Mesenchymal stem cell (in vitro differentiated cells and primary cell): ENCODE measurements around the gene UBA52.
A peak's percentile ranks its signal among the peaks of the same experiment; 100 is the strongest.
"Not testable (repeated sequence)": the region's sequence is repeated elsewhere in the genome, so short reads cannot be mapped to it uniquely, and the experiment has no call there.

Source experiments
- DNase-seq: peaks from one replicate; pipeline ENCODE4 v3.0.0-alpha.2; 2013
- H2AFZ ChIP-seq: one replicate; pipeline ENCODE4 v1.6.1; 2013; ENCODE audit warnings: low read depth, mild to moderate bottlenecking, control low read depth, inconsistent platforms, low read length, moderate library complexity
- H2AK5ac ChIP-seq: 2 replicates; pipeline ENCODE4 v1.6.1; 2013; ENCODE audit warnings: low read length, moderate library complexity, mild to moderate bottlenecking, inconsistent platforms; ENCODE audit not compliant: severe bottlenecking
- H2BK120ac ChIP-seq: one replicate; pipeline ENCODE4 v1.6.1; 2013; ENCODE audit warnings: low read depth, mild to moderate bottlenecking, inconsistent platforms, low read length, moderate library complexity
- H2BK12ac ChIP-seq, 2 experiments: one replicate each; pipeline ENCODE4 v1.6.1; 2013; ENCODE audit warnings: inconsistent platforms in 2 of 2, low read length in 2 of 2, mild to moderate bottlenecking in 2 of 2, moderate library complexity in 2 of 2, control low read depth in 1 of 2
- H2BK15ac ChIP-seq: one replicate; pipeline ENCODE4 v1.6.1; 2013; ENCODE audit warnings: mild to moderate bottlenecking, low read depth, inconsistent platforms; ENCODE audit not compliant: poor library complexity, severe bottlenecking
- H2BK5ac ChIP-seq: 2 replicates; pipeline ENCODE4 v1.6.1; 2013; ENCODE audit warnings: low read depth, mild to moderate bottlenecking, low read length, control low read depth, inconsistent platforms; ENCODE audit not compliant: poor library complexity, severe bottlenecking
- H3K14ac ChIP-seq, 2 experiments: one replicate each; pipeline ENCODE4 v1.6.1; 2013; ENCODE audit warnings: inconsistent platforms in 2 of 2, low read length in 2 of 2, control low read depth in 1 of 2, mild to moderate bottlenecking in 1 of 2, moderate library complexity in 1 of 2
- H3K18ac ChIP-seq, 2 experiments: one replicate each; pipeline ENCODE4 v1.6.1; 2013; ENCODE audit warnings: inconsistent platforms in 2 of 2, low read length in 2 of 2, control low read depth in 1 of 2, low read depth in 1 of 2, mild to moderate bottlenecking in 1 of 2
- H3K23ac ChIP-seq, 2 experiments: one replicate each; pipeline ENCODE4 v1.6.1; 2013; ENCODE audit warnings: inconsistent platforms in 2 of 2, low read length in 2 of 2, mild to moderate bottlenecking in 2 of 2, moderate library complexity in 2 of 2, control low read depth in 1 of 2
- H3K27ac ChIP-seq: 2 replicates; pipeline ENCODE4 v1.5.1; 2013; ENCODE audit warnings: mild to moderate bottlenecking, moderate library complexity, low read length, control low read depth, inconsistent platforms; ENCODE audit not compliant: poor library complexity, severe bottlenecking
- H3K27me3 ChIP-seq, 2 experiments: 2 replicates each; pipeline versions ENCODE4 v1.6.1 to v1.7.0; 2013; ENCODE audit warnings: low read length in 2 of 2, mild to moderate bottlenecking in 2 of 2, moderate library complexity in 2 of 2, control low read depth in 1 of 2, inconsistent platforms in 1 of 2; ENCODE audit not compliant: control insufficient read depth in 1 of 2, insufficient read depth in 1 of 2
- H3K36me3 ChIP-seq, 2 experiments: 2 replicates each; pipeline versions ENCODE4 v1.6.1 to v1.7.0; 2013; ENCODE audit warnings: low read length in 2 of 2, control low read depth in 1 of 2, inconsistent platforms in 1 of 2, low read depth in 1 of 2, mild to moderate bottlenecking in 1 of 2; ENCODE audit not compliant: insufficient read depth in 2 of 2, control insufficient read depth in 1 of 2
- H3K4ac ChIP-seq, 2 experiments: one replicate each; pipeline ENCODE4 v1.6.1; 2013; ENCODE audit warnings: inconsistent platforms in 2 of 2, low read length in 2 of 2, mild to moderate bottlenecking in 2 of 2, moderate library complexity in 2 of 2, control low read depth in 1 of 2, low read depth in 1 of 2
- H3K4me1 ChIP-seq: 2 replicates; pipeline ENCODE4 v1.6.1; 2013; ENCODE audit warnings: low read depth, low read length, control low read depth; ENCODE audit not compliant: control insufficient read depth, insufficient read depth
- H3K4me2 ChIP-seq: 2 replicates; pipeline ENCODE4 v1.6.1; 2013; ENCODE audit warnings: low read length, mild to moderate bottlenecking, inconsistent platforms; ENCODE audit not compliant: poor library complexity, severe bottlenecking
- H3K4me3 ChIP-seq, 2 experiments: 2 replicates each; pipeline versions ENCODE4 v1.5.1 to v1.7.0; 2013; ENCODE audit warnings: low read length in 2 of 2, mild to moderate bottlenecking in 2 of 2, control low read depth in 1 of 2, low read depth in 1 of 2; ENCODE audit not compliant: insufficient read depth in 1 of 2
- H3K79me1 ChIP-seq: replicated peaks from 2 replicates; pipeline ENCODE4 v1.6.1; 2013; ENCODE audit warnings: mild to moderate bottlenecking, control low read depth, low read length, inconsistent platforms; ENCODE audit not compliant: poor library complexity, severe bottlenecking
- H3K9ac ChIP-seq: 2 replicates; pipeline ENCODE4 v1.7.0; 2013; ENCODE audit warnings: mild to moderate bottlenecking, low read length, moderate library complexity
- H3K9me3 ChIP-seq: 2 replicates; pipeline ENCODE4 v1.7.0; 2013; ENCODE audit warnings: mild to moderate bottlenecking, low read length; ENCODE audit not compliant: control insufficient read depth
- H4K8ac ChIP-seq: one replicate; pipeline ENCODE4 v1.6.1; 2013; ENCODE audit warnings: inconsistent platforms, mild to moderate bottlenecking, low read length, moderate library complexity
- H4K91ac ChIP-seq: one replicate; pipeline ENCODE4 v1.6.1; 2013; ENCODE audit warnings: mild to moderate bottlenecking, low read length, inconsistent platforms
- WGBS: methylation state at CpG from one replicate; pipeline ENCODE4 v1.1.7; 2013; ENCODE audit warnings: mixed read lengths; 5-methylcytosine and 5-hydroxymethylcytosine counted together

Gene UBA52

GRCh38 chr19:18592732-18593131 is 21.1 kb downstream of the UBA52 start:
- 96% methylated on average over 5 of the region's 5 CpGs for WGBS
- H3K14ac ChIP-seq, H2AK5ac ChIP-seq: not testable (repeated sequence)

GRCh38 chr19:18593367-18594095 is 21.9 kb downstream of the UBA52 start:
- peaks cover 9 to 16% of the 10 kb centered on the region in 2 experiments for H3K36me3 ChIP-seq
- DNase-seq: no peak
- H2BK15ac ChIP-seq: no peak overlapping the region
- no peak overlapping the region for H2BK5ac ChIP-seq
- H4K8ac ChIP-seq: peak overlapping the region; percentile 72
- WGBS: 43% methylated on average over 22 of the region's 25 CpGs
- H3K4me1 ChIP-seq: peaks cover 35% of the 10 kb centered on the region
- no peaks in the 10 kb centered on the region for H3K9me3 ChIP-seq
- peaks cover 3 to 21% of the 10 kb centered on the region in 2 experiments for H3K27me3 ChIP-seq
- H2AK5ac ChIP-seq: no peak overlapping the region
- H2AFZ ChIP-seq: no peak overlapping the region
- no peak overlapping the region for H3K4ac ChIP-seq
- H2BK120ac ChIP-seq: no peak overlapping the region
- no peak overlapping the region for H3K23ac ChIP-seq
- H3K27ac ChIP-seq: no peak overlapping the region
- no peak overlapping the region for H3K9ac ChIP-seq
- peak overlapping the region; percentile 64 for H4K91ac ChIP-seq
- peak overlapping the region in 1 of 2 experiments; percentile 36 for H3K4me3 ChIP-seq
- H3K4me2 ChIP-seq: peak overlapping the region; percentile 88
- H3K14ac ChIP-seq: no peak overlapping the region
- no peak overlapping the region for H2BK12ac ChIP-seq
- H3K18ac ChIP-seq: peak overlapping the region; percentile 11 to 29
- H3K79me1 ChIP-seq: peaks cover 2% of the 10 kb centered on the region

More at GRCh38 chr19:18592732-18593131, 21.1 kb downstream of the UBA52 start:
- not testable (repeated sequence) for H3K4ac ChIP-seq, H3K18ac ChIP-seq, H4K8ac ChIP-seq, H2BK15ac ChIP-seq, H3K4me3 ChIP-seq, H4K91ac ChIP-seq, H3K79me1 ChIP-seq, H2AFZ ChIP-seq, H3K23ac ChIP-seq, H3K9ac ChIP-seq, H3K27ac ChIP-seq, H2BK12ac ChIP-seq, H2BK5ac ChIP-seq, H2BK120ac ChIP-seq, DNase-seq, H3K4me2 ChIP-seq, H3K9me3 ChIP-seq
- peaks cover 3 to 16% of the 10 kb centered on the region in 2 experiments for H3K27me3 ChIP-seq
- peaks cover 40% of the 10 kb centered on the region for H3K4me1 ChIP-seq
- peaks cover 9 to 16% of the 10 kb centered on the region in 2 experiments for H3K36me3 ChIP-seq

- no peak overlapping the region for H2BK5ac ChIP-seq
- WGBS: 2% methylated on average over 23 of the region's 54 CpGs
Measured at GRCh38 chr19:18594096-18594823, 22.6 kb downstream of the UBA52 start.

GRCh38 chr19:18594824-18595373 is 23.2 kb downstream of the UBA52 start:
- Histone ChIP-seq H3K79me1 (no peaks in the 10 kb centered on the region), H2BK120ac (no peak overlapping the region), H3K23ac (no peak overlapping the region), H3K27ac (no peak overlapping the region), H4K8ac (no peak overlapping the region), H3K4me3 (peak overlapping the region in 1 of 2 experiments; percentile 68), H4K91ac (no peak overlapping the region), H2BK15ac (no peak overlapping the region), H2BK5ac (no peak overlapping the region), H3K4me1 (peaks cover 26% of the 10 kb centered on the region), H3K36me3 (peaks cover 9 to 16% of the 10 kb centered on the region in 2 experiments), H3K14ac (no peak overlapping the region), H3K27me3 (peaks cover 9 to 34% of the 10 kb centered on the region in 2 experiments), H2AK5ac (no peak overlapping the region), H3K9ac (peak overlapping the region; percentile 70), H2AFZ (no peak overlapping the region), H2BK12ac (no peak overlapping the region), H3K4me2 (peak overlapping the region; percentile 88), H3K18ac (no peak overlapping the region), H3K4ac (no peak overlapping the region), H3K9me3 (no peaks in the 10 kb centered on the region)
- no peak for DNase-seq
- WGBS: 61% methylated on average over 26 of the region's 26 CpGs

More at GRCh38 chr19:18594096-18594823, 22.6 kb downstream of the UBA52 start:
- Histone ChIP-seq H4K8ac (peak overlapping the region; percentile 36), H3K4ac (no peak overlapping the region), H2AFZ (no peak overlapping the region), H3K27ac (no peak overlapping the region), H2AK5ac (no peak overlapping the region), H3K27me3 (peaks cover 4 to 27% of the 10 kb centered on the region in 2 experiments), H3K14ac (no peak overlapping the region), H3K23ac (no peak overlapping the region), H3K4me2 (peak overlapping the region; percentile 88), H3K36me3 (peaks cover 9 to 16% of the 10 kb centered on the region in 2 experiments), H3K18ac (peak overlapping the region in 1 of 2 experiments; percentile 29), H3K9me3 (no peaks in the 10 kb centered on the region), H3K79me1 (peaks cover 2% of the 10 kb centered on the region), H3K4me1 (peaks cover 32% of the 10 kb centered on the region), H4K91ac (peak overlapping the region; percentile 20), H2BK15ac (no peak overlapping the region), H3K9ac (peak overlapping the region; percentile 70), H2BK12ac (no peak overlapping the region), H2BK120ac (peak overlapping the region; percentile 95), H3K4me3 (peak overlapping the region; percentile 36 to 68)
- DNase-seq: peak; percentile 81
